Stimulated activated CD8-positive, alpha-beta memory T cell treated with anti-CD3 and anti-CD28 coated beads, Interleukin-7, amount 100 ng/mL, for 4 hours (primary cell): Measurements from ENCODE around the gene GALNTL6.
"Not testable (repeated sequence)": the region's sequence is repeated elsewhere in the genome, so short reads cannot be mapped to it uniquely, and the experiment has no call there.

ENCODE experiments used
- DNase-seq, 2 donors: peaks; one replicate each; pipeline ENCODE4 v3.0.0-alpha.2; 2020; ENCODE audit warnings: low read depth in 2 of 2

Gene GALNTL6

DNA sequence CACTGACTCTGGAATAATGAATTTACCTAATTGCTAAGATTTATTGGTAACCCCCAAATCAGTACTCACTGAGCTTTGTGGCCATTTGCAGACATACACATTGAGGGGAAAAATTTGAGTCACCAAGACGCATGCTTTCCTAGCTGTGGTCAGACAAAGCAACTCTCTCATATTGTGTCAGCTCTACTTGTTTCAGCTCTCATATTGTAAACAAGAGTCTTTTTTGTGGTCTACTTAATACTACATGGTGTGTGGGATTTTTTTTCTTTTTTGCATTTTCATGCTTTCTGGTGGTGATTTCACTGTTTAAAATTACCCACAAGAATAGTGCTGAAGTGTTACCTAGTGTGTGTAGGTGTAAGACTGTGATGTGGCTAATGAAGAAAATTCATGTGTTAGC is 927.2 kb downstream of the GALNTL6 start:
- DNase-seq = no peak

GRCh38 chr4:172750910-172751309 is 937.7 kb downstream of the GALNTL6 start:
- no peak for DNase-seq

DNA sequence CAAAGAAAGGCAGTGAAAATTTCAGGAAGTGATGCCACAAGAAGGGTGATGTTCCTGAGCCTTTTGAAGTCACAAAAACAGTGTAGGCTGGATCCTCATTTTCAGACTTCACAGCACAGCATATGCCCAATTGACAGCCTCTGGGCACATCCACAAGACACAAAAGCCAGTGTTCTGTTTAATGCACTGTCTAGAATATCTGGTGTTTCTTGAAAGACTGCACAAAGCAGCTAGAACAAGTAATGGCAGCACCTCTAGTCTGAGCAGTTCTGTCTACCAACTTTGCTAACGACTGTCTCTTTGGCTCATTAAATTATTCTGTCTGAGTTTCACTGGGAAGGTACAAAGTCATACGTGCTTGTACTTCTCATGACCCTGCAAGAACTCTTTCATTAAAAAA is 938.3 kb downstream of the GALNTL6 start:
- no peak for DNase-seq

DNA sequence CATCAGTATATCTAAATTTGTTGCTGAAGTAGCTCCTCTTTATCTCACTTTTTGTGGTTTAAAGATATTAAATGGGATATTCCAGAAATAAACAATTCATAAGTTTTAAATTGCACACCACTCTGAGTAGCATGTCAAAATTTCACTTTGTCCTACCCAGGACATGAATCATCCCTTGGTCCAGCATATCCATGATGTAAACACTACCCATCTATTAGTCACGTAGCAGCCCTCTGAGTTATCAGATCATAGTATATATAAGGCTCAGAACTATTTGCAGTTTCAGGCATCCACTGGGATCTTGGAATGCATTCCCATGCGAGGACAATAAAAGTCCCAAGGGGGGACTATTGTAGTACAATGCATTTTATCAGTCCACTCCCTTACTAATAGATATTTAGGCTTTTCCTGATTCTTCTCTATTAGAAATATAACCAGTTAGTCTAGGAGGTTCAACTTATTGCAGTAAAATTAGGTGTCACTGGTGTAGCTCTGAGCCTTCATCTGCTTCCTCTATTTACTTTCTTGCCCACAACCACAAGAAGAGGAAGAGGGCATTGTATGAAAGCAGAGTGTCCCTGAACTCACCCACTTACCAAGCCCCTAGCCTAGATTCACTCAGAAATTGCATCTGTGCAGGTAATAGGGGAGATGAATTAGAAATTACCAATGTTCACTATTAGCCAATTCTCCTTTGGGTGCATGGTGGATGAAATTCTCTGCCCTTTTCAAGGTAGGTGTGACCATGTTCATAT is 945.6 kb downstream of the GALNTL6 start:
- no peak for DNase-seq

- no peak for DNase-seq
These were observed 947.3 kb downstream of the GALNTL6 start for GRCh38 chr4:172760512-172760911.

GRCh38 chr4:172762895-172763294 is 949.7 kb downstream of the GALNTL6 start:
- DNase-seq = no peak

DNA sequence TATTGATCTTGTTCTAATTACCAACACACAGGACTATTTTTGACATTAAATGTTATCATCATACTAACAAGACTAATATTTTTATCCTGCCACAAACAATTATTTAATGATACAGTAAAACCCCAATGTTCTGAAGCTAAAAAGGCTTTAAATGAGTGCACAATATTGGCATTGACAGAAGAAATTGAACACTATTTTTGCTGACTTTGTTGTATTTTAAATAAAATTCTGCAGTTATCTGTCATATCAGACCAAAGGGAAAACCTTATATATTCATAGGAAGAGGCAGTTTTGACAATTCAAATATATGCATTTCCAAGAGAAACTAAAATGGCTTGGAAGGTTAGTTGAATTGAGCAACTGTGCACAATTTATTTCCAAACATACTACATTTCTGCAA is 957.6 kb downstream of the GALNTL6 start:
- no peak for DNase-seq

DNA sequence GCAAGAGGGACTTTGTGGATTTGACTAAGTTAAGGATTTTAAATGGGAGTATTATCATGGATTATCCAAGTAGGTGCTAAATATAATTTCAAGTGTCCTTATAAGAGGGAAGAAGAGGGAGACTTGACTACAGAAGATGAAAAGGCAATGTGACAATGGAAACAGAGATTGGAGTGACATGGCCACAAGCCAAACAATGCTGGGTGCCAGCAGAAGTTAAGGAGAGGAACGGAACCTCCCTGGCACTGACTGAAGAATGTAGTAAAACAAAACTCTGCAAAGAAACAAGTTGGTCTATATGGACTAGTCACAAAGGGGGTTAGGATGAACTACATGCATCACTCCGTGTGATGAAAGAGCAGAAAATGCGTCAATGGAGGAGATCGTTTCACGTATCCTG is 959.6 kb downstream of the GALNTL6 start:
- no peak for DNase-seq

GRCh38 chr4:172776203-172776861 is 963.1 kb downstream of the GALNTL6 start:
- DNase-seq = no peak

DNA sequence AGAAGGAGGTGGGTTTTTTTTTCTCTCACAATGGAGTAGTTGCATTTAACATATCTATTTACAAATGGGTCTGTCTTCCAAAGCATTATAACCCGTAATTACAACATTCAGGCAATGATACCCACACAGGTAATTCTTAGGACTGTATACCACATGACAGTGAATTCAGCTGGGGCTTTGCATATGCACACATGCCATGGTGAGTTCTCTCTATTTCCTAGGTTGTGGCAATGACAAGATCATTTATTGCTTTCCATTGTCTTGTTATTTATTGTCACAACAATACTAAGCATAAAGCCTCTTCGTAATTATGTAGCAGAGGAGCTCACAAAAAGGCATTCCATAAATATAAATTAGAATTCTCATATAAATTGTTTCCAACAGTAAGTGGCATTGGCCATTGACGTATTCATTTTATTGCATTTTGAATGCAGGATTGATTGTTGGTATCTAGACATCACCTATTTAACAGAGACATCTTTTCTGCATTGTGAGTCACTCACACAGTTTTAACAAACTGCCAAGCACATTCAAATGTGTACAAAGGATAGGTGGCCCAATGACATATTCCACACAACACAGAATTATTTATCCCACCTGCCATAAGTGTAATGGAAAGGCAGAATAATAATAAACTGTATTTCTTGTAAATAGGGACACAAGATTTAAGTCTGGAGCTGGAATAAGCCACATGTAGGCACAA is 964.7 kb downstream of the GALNTL6 start:
- DNase-seq = no peak

DNA sequence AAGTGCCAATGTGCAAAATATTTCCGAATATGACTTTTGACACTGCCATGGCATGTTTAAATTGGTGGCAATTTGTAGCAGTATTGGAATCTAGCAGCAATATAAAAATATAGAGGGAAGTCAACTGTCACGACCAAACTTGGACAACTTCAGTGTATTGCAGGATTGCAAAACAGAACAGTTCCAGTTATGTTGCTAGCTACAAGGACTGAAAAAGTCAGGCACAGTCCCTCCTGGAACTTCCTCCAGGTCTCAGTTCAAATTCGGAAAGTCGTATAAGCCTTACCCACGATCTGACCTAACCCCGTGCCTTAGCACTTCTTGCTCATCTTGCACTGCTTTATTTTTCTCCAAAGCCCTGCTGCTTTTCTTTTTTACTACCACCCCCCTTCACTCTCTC is 965.4 kb downstream of the GALNTL6 start:
- no peak for DNase-seq

DNA sequence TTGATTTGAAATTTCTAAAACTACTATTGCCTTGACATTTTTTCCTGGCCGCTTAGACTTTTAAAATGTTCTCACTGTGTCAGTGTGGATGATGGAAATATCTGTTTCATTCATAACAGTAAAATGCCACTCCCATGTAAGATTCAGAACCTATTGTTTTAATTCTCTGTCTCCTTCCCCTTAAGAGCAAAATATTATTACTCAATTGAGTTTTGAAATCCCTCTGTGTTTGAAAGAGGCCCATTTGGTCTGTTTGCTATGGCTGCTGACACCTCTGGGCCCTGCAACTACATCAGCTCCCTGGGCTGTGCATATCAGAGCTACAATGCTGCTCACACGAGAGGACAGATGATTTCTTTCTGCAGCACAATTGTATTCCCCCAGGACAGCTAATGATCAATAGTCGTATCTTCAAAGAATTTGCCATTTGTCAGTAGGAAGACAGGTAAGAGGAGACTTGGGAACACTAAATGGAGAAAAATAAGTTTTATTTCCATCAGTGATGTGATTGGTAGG is 967.4 kb downstream of the GALNTL6 start:
- no peak for DNase-seq

DNA sequence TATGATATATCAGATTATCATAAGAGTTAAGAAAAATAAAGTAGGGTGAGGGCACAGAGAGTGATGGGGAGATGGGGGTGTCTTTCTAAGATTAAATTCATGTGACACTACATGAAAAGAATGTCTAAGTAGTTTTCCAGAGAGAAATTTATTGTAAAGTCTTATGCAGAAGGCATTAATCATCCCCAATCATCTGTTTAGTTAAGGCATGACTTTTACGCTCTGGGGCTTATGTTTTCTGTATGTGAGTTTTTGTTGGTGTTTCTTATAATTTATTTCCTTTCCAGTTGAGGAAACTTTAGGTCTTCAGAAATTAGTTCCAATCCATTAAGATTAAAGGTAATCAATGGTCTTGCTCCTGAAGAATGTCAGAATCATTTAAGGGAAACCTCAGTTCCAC is 972.4 kb downstream of the GALNTL6 start:
- DNase-seq = no peak

DNA sequence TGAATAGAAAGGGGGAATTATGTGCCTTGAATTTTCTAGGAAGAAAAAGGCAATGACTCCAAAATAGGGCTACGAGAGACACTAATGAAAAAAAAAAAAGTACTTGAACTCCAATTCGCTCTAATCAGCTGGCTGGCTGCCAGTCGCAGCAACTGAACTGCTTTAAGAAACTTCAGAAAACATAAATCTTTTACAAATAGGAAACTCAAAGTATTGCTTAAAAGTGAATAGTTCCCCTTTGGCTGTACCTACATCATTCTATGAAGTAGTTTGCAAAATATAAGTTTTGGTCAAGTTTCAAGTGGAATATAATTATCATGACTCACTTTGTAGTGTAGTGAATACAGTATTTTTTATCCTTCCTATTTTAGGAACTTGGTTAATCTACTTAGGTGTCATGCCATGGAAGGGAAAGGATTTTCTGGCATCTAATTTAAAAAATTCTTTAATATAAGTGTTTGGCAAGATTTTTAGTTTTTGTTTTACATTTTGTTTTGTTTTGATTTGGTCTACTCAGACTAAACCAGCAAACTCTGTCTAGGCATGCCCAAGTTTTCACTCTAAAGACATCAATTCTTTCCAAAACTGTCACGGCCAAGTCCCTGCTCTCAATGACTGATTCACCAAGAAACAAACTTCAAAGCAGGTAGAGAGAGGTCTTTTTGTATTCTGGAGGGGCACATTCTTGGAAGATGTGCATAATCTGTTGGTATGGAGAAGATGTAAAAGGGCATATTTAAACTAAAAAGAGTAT is 973.0 kb downstream of the GALNTL6 start:
- no peak for DNase-seq

- DNase-seq = no peak
These were observed 973.9 kb downstream of the GALNTL6 start for GRCh38 chr4:172787111-172787510.

- no peak for DNase-seq
These were observed 978.6 kb downstream of the GALNTL6 start for GRCh38 chr4:172791841-172792240.

GRCh38 chr4:172793565-172794306 is 980.5 kb downstream of the GALNTL6 start:
- no peak for DNase-seq

DNA sequence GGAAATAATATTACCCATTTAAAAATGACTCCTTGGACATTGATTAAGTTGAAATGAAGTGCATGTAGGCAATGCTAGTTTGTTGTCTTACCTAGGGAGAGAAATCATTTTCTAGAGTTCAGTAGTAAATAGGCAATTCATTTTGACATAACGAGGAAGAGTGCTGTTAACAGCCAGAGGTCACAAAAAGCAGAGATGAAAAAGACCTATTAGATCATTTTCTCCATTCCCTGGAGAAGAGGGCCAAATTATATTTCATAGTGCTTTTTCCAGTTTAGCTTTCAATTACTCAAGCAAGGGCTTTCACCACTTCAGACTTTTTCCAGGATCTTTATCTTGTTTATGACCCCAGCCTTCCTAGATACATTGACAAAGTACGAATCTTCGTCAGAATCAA is 981.1 kb downstream of the GALNTL6 start:
- no peak for DNase-seq

DNA sequence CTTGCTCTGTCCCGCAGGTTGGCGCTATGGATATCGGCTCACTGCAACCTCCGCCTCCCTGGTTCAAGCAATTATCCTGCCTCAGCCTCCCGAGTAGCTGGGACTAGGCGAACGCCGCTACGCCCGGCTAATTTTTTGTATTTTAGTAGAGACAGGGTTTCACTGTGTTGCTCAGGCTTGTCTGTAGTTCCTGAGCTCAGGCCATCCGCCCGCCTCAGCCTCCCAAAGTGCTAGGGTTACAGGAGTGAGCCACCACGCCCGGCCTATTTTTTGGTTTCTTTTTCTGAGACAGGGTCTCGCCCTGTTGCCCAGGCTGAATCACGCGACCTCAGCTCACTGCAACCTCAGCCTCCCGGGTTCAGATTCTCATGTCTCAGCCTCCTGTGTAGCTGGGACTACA is 984.1 kb downstream of the GALNTL6 start:
- DNase-seq = not testable (repeated sequence)

DNA sequence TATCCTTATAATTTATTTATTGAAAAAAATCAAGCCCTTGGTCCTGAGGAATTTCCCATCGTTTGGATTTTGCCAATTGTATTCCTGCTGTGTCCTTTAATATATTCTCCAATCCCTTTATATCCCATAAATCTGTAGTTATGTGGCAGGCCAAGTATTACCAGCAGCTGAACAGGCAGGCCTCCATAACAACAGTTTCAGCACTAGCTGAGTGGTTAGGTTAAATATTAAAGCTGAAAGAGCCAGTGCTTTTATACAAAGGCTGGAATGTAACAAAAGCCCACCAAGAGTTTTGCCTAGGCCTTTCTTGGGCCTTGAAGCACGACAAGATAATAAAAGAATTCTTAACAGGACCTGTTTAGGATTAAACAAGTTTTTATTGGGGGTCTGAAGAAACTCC is 988.8 kb downstream of the GALNTL6 start:
- no peak for DNase-seq

DNA sequence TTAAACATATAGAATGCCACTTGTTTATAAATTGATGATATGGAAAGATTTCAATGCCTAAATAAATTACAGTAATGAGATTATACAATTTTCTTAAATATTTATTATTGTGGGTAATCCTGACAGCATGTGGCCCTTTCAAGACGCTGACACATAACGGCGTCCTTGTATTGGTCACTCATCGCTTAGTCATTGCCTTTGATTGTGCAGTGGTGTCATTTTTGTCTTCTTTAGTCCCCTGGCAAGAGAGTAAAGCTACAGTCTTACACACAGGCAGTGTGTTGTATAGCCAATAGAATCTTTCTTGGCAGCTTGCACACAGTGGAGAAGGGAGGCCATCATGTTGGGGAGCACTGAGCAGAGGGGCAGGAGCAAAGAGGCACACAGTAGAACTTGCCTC is 993.6 kb downstream of the GALNTL6 start:
- no peak for DNase-seq
